Effector memory CD8-positive, alpha-beta T cell (primary cell): ENCODE results near the gene OR2H2.

Experiments
- ATAC-seq: fragments of 150-1000 bp; cut with Tn5 transposase; replicated peaks from 2 replicates; pipeline ENCODE4 v1.10.0; 2021; ENCODE audit warnings: mild to moderate bottlenecking, moderate library complexity
- DNase-seq, 3 experiments: peaks; one replicate each; pipeline ENCODE4 v3.0.0; 2021
- H3K27ac Mint-ChIP-seq, 2 donors: one replicate each; pipeline ENCODE4 v1.8.0; 2022; ENCODE audit warnings: mild to moderate bottlenecking in 2 of 2, mixed read lengths in 2 of 2, moderate library complexity in 2 of 2
- H3K27me3 Mint-ChIP-seq, 2 donors: one replicate each; pipeline ENCODE4 v1.8.0; 2022; ENCODE audit warnings: mixed read lengths in 2 of 2
- H3K36me3 Mint-ChIP-seq: one replicate; pipeline ENCODE4 v1.8.0; 2022; ENCODE audit warnings: mild to moderate bottlenecking, moderate library complexity, mixed read lengths; ENCODE audit not compliant: insufficient read depth
- H3K4me1 Mint-ChIP-seq, 2 donors: one replicate each; pipeline ENCODE4 v1.8.0; 2022; ENCODE audit warnings: low read depth in 2 of 2, mixed read lengths in 2 of 2
- H3K4me3 Mint-ChIP-seq, 2 donors: one replicate each; pipeline ENCODE4 v1.8.0; 2022; ENCODE audit warnings: mild to moderate bottlenecking in 2 of 2, mixed read lengths in 2 of 2, moderate library complexity in 2 of 2
- H3K9me3 Mint-ChIP-seq, 2 donors: one replicate each; pipeline ENCODE4 v1.8.0; 2022; ENCODE audit warnings: mixed read lengths in 2 of 2
- total RNA-seq, 9 experiments: gene quantifications; one replicate each; lab custom pipeline; 2026; lab: John Stamatoyannopoulos, UW

The OR2H2 gene
- 0 reads per million in 9 experiments for total RNA-seq

GRCh38 chr6:29584821-29585220, at the start of gene OR2H2:
Gene OR2H2 (plus strand): TSS chr6:29585121. CDS start chr6:29587945, 2,824 bp downstream.
- H3K27ac Mint-ChIP-seq = no peak within 1 kb of the TSS
- H3K27me3 Mint-ChIP-seq = peaks cover 67 to 72% of the 10 kb centered on the region in 2 donors
- no peaks in the 10 kb centered on the region for H3K9me3 Mint-ChIP-seq
- DNase-seq (no peak), ATAC-seq (no peak)
- H3K4me3 Mint-ChIP-seq = no peak within 1 kb of the TSS
- no peaks in the 10 kb centered on the region for H3K36me3 Mint-ChIP-seq
- H3K4me1 Mint-ChIP-seq = no peaks in the 10 kb centered on the region

- Mint-ChIP-seq H3K27me3 (peaks cover 25 to 38% of the 10 kb centered on the region in 2 donors), H3K9me3 (no peaks in the 10 kb centered on the region), H3K4me1 (peaks cover 0 to 2% of the 10 kb centered on the region in 2 donors), H3K36me3 (no peaks in the 10 kb centered on the region), H3K27ac (no peak overlapping the region), H3K4me3 (no peak overlapping the region)
- DNase-seq (no peak), ATAC-seq (no peak)
Measured at GRCh38 chr6:29537714-29538403, 47.1 kb upstream of the OR2H2 start.

GRCh38 chr6:29547573-29547972, 37.3 kb upstream of the OR2H2 start:
- no peak overlapping the region for H3K27ac Mint-ChIP-seq

GRCh38 chr6:29552512-29553051, 32.3 kb upstream of the OR2H2 start:
- peak; percentile 81 for ATAC-seq
- H3K36me3 Mint-ChIP-seq = no peaks in the 10 kb centered on the region
- no peak overlapping the region for H3K27ac Mint-ChIP-seq
- no peaks in the 10 kb centered on the region for H3K9me3 Mint-ChIP-seq
- H3K4me1 Mint-ChIP-seq = peaks cover 10 to 12% of the 10 kb centered on the region in 2 donors
- H3K4me3 Mint-ChIP-seq = peak overlapping the region; percentile 68 to 85
- DNase-seq = peak; percentile 16 to 29 (median 26)
- peaks cover 70 to 77% of the 10 kb centered on the region in 2 donors for H3K27me3 Mint-ChIP-seq

More at GRCh38 chr6:29547573-29547972, 37.3 kb upstream of the OR2H2 start:
- H3K36me3 Mint-ChIP-seq = no peaks in the 10 kb centered on the region
- H3K9me3 Mint-ChIP-seq = no peaks in the 10 kb centered on the region
- no peak for DNase-seq
- H3K4me3 Mint-ChIP-seq = no peak overlapping the region
- peaks cover 56 to 68% of the 10 kb centered on the region in 2 donors for H3K27me3 Mint-ChIP-seq
- H3K4me1 Mint-ChIP-seq = no peaks in the 10 kb centered on the region
- no peak for ATAC-seq

GRCh38 chr6:29553268-29554057, 31.5 kb upstream of the OR2H2 start:
- Mint-ChIP-seq H3K27me3 (peaks cover 72 to 77% of the 10 kb centered on the region in 2 donors), H3K4me3 (peak overlapping the region; percentile 68 to 85), H3K9me3 (no peaks in the 10 kb centered on the region), H3K36me3 (no peaks in the 10 kb centered on the region), H3K27ac (no peak overlapping the region), H3K4me1 (peaks cover 10 to 12% of the 10 kb centered on the region in 2 donors)
- DNase-seq (no peak), ATAC-seq (peak; percentile 65)

- peaks cover 10 to 12% of the 10 kb centered on the region in 2 donors for H3K4me1 Mint-ChIP-seq
- no peaks in the 10 kb centered on the region for H3K36me3 Mint-ChIP-seq
- DNase-seq (no peak), ATAC-seq (no peak)
- no peak overlapping the region for H3K27ac Mint-ChIP-seq
- no peak overlapping the region for H3K4me3 Mint-ChIP-seq
- peaks cover 73 to 77% of the 10 kb centered on the region in 2 donors for H3K27me3 Mint-ChIP-seq
- no peaks in the 10 kb centered on the region for H3K9me3 Mint-ChIP-seq
Measured at GRCh38 chr6:29554764-29555163, 30.2 kb upstream of the OR2H2 start.

GRCh38 chr6:29557320-29557719, 27.6 kb upstream of the OR2H2 start:
- DNase-seq (no peak), ATAC-seq (no peak)
- no peaks in the 10 kb centered on the region for H3K36me3 Mint-ChIP-seq
- H3K27me3 Mint-ChIP-seq = peaks cover 84 to 89% of the 10 kb centered on the region in 2 donors
- no peak overlapping the region for H3K27ac Mint-ChIP-seq
- no peaks in the 10 kb centered on the region for H3K9me3 Mint-ChIP-seq
- peaks cover 10 to 12% of the 10 kb centered on the region in 2 donors for H3K4me1 Mint-ChIP-seq
- H3K4me3 Mint-ChIP-seq = no peak overlapping the region

GRCh38 chr6:29558439-29559079, 26.4 kb upstream of the OR2H2 start:
- ATAC-seq (no peak), DNase-seq (no peak)
- Mint-ChIP-seq H3K27ac (no peak overlapping the region), H3K4me3 (no peak overlapping the region), H3K27me3 (peaks cover 87 to 93% of the 10 kb centered on the region in 2 donors), H3K4me1 (peaks cover 6 to 8% of the 10 kb centered on the region in 2 donors), H3K36me3 (no peaks in the 10 kb centered on the region), H3K9me3 (no peaks in the 10 kb centered on the region)

GRCh38 chr6:29559524-29560287, 25.2 kb upstream of the OR2H2 start, which contains the start of gene UBD:
Gene UBD (minus strand): TSS chr6:29559732. CDS start chr6:29559701, 31 bp downstream.
- H3K4me3 Mint-ChIP-seq = no peak within 1 kb of the TSS
- no peak for ATAC-seq
- no peaks in the 10 kb centered on the region for H3K36me3 Mint-ChIP-seq
- no peaks in the 10 kb centered on the region for H3K9me3 Mint-ChIP-seq
- H3K4me1 Mint-ChIP-seq = peaks cover 0 to 4% of the 10 kb centered on the region in 2 donors
- no peak for DNase-seq
- no peak within 1 kb of the TSS for H3K27ac Mint-ChIP-seq
- H3K27me3 Mint-ChIP-seq = peaks cover 78 to 82% of the 10 kb centered on the region in 2 donors

- DNase-seq (no peak), ATAC-seq (no peak)
- H3K27me3 Mint-ChIP-seq = peaks cover 76 to 79% of the 10 kb centered on the region in 2 donors
- H3K27ac Mint-ChIP-seq = no peak overlapping the region
- peaks cover 0 to 4% of the 10 kb centered on the region in 2 donors for H3K4me1 Mint-ChIP-seq
- no peak overlapping the region for H3K4me3 Mint-ChIP-seq
- H3K36me3 Mint-ChIP-seq = no peaks in the 10 kb centered on the region
- no peaks in the 10 kb centered on the region for H3K9me3 Mint-ChIP-seq
Measured at GRCh38 chr6:29561091-29561490, 23.8 kb upstream of the OR2H2 start.

GRCh38 chr6:29561606-29562181, 23.2 kb upstream of the OR2H2 start:
- DNase-seq = no peak
- H3K4me3 Mint-ChIP-seq = no peak overlapping the region
- no peak overlapping the region for H3K27ac Mint-ChIP-seq
- H3K36me3 Mint-ChIP-seq = no peaks in the 10 kb centered on the region
- H3K4me1 Mint-ChIP-seq = peaks cover 0 to 4% of the 10 kb centered on the region in 2 donors
- no peaks in the 10 kb centered on the region for H3K9me3 Mint-ChIP-seq
- no peak for ATAC-seq
- H3K27me3 Mint-ChIP-seq = peaks cover 75 to 76% of the 10 kb centered on the region in 2 donors

- no peaks in the 10 kb centered on the region for H3K9me3 Mint-ChIP-seq
- no peak for ATAC-seq
- DNase-seq = no peak
- no peak overlapping the region for H3K27ac Mint-ChIP-seq
- no peak overlapping the region for H3K4me3 Mint-ChIP-seq
- H3K27me3 Mint-ChIP-seq = peaks cover 74 to 78% of the 10 kb centered on the region in 2 donors
- no peaks in the 10 kb centered on the region for H3K36me3 Mint-ChIP-seq
- H3K4me1 Mint-ChIP-seq = peaks cover 0 to 4% of the 10 kb centered on the region in 2 donors
Measured at GRCh38 chr6:29563435-29563965, 21.4 kb upstream of the OR2H2 start.
